ENCODE measurements around the gene TTLL6.

The TTLL6 gene

GRCh38 chr17:48725004-48725287 is 92.1 kb downstream of the TTLL6 start:
- no peak overlapping the region for H3K4me3 ChIP-seq (ENCODE audit: control insufficient read depth, low read depth, low read length)
- no peak for DNase-seq (ENCODE audit: low read depth)
- TF ChIP-seq, protein P1, sequence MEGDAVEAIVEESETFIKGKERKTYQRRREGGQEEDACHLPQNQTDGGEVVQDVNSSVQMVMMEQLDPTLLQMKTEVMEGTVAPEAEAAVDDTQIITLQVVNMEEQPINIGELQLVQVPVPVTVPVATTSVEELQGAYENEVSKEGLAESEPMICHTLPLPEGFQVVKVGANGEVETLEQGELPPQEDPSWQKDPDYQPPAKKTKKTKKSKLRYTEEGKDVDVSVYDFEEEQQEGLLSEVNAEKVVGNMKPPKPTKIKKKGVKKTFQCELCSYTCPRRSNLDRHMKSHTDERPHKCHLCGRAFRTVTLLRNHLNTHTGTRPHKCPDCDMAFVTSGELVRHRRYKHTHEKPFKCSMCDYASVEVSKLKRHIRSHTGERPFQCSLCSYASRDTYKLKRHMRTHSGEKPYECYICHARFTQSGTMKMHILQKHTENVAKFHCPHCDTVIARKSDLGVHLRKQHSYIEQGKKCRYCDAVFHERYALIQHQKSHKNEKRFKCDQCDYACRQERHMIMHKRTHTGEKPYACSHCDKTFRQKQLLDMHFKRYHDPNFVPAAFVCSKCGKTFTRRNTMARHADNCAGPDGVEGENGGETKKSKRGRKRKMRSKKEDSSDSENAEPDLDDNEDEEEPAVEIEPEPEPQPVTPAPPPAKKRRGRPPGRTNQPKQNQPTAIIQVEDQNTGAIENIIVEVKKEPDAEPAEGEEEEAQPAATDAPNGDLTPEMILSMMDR (conservative IDR thresholded peaks at IDR 0.05; ENCODE audit: control insufficient read depth, insufficient read depth, low read depth, low read length): no peak

GRCh38 chr17:48724251-48725003 is 92.6 kb downstream of the TTLL6 start:
- DNase-seq (ENCODE audit: low read depth): peak; percentile 73
- TF ChIP-seq, protein P1 (conservative IDR thresholded peaks at IDR 0.05; ENCODE audit: control insufficient read depth, insufficient read depth, low read depth, low read length): peak; percentile 71
- no peak overlapping the region for H3K4me3 ChIP-seq (ENCODE audit: control insufficient read depth, low read depth, low read length)

GRCh38 chr17:48723423-48724250 is 93.4 kb downstream of the TTLL6 start:
- no peak overlapping the region for H3K4me3 ChIP-seq (ENCODE audit: control insufficient read depth, low read depth, low read length)
- TF ChIP-seq, protein P1 (conservative IDR thresholded peaks at IDR 0.05; ENCODE audit: control insufficient read depth, insufficient read depth, low read depth, low read length): no peak
- DNase-seq (ENCODE audit: low read depth): no peak

GRCh38 chr17:48722915-48723422 is 94.1 kb downstream of the TTLL6 start, which contains the start of gene PRAC2:
Gene PRAC2, plus strand, starts transcription at chr17:48723185. Its CDS starts 1,226 bp downstream, at chr17:48724411.
- no peak within 1 kb of the TSS for H3K4me3 ChIP-seq (ENCODE audit: control insufficient read depth, low read depth, low read length)
- TF ChIP-seq, protein P1 (conservative IDR thresholded peaks at IDR 0.05; ENCODE audit: control insufficient read depth, insufficient read depth, low read depth, low read length): no peak
- DNase-seq (ENCODE audit: low read depth): no peak

DNA sequence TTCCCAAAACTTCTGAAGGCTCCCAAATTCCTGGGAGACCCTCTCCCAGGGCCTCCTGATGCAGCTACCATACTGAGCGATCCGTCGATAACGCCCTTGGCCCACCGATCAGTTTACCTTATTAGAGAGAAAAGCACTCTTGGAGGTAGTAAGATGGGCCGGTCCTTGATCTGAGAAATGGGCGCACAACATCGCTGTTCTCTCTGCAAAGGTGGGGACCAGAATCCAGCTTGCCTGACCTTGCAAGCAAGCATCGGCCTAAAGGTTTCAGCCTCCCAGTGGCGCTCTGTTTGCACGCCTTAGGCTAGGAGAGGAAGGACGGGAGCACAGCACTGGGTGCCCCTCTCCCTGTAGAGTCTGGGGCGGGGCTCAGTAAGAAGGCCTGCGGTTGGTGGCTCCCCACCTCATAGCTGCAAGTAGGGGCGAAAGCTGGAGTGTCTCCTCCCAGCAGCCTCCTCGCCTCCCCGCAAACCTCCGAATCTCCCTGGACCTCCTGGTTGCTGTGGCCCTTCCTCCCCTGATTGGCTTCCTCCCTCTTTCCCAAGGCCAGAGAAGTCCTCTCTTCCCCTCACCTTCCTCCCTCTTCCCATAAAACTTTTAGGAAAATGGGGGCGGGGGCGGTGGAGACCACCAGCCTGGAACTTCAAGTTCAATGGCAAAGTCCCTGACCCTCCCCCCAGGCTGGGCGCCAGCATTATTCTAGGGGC is 94.7 kb downstream of the TTLL6 start, which contains the start of gene PRAC1:
Gene PRAC1, minus strand, starts transcription at position 318 of the 707 bp plus-strand sequence. Its CDS starts 126 bp downstream, at position 192.
- no peak within 1 kb of the TSS for H3K4me3 ChIP-seq (ENCODE audit: control insufficient read depth, low read depth, low read length)
- DNase-seq (ENCODE audit: low read depth): no peak
- TF ChIP-seq, protein P1 (conservative IDR thresholded peaks at IDR 0.05; ENCODE audit: control insufficient read depth, insufficient read depth, low read depth, low read length): no peak

DNA sequence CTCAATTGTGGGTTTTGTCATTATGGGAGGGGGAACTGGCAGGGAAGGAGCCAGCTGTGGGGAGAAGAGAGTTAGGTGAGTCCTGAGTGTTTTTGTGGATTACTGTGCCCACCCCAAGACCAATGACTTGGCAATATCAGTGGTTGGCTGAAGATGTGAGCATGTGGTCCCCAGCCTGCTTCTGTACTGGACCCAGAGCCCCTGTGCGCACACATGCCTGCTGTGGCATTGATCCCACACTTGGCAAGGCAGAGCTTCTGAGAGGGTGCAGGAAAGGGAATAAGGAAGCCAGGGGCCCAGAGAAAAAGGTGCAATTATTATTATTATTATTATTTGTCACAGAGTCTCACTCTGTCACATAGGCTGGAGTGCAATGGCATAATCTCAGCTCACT is 96.0 kb downstream of the TTLL6 start:
- no peak for DNase-seq (ENCODE audit: low read depth)
- no peak overlapping the region for H3K4me3 ChIP-seq (ENCODE audit: control insufficient read depth, low read depth, low read length)
- TF ChIP-seq, protein P1 (conservative IDR thresholded peaks at IDR 0.05; ENCODE audit: control insufficient read depth, insufficient read depth, low read depth, low read length): no peak

Data from fibroblast of mammary gland (primary cell).